NOMO-1 treated with DMSO at 0.1 percent for 48 hours (cell line): Measurements from ENCODE around the gene CDKN1C.

Experiments used
- DNase-seq: peaks from one replicate; lab custom pipeline; 2025; ENCODE audit not compliant: unreplicated experiment; lab: John Stamatoyannopoulos, UW

The CDKN1C gene

DNA sequence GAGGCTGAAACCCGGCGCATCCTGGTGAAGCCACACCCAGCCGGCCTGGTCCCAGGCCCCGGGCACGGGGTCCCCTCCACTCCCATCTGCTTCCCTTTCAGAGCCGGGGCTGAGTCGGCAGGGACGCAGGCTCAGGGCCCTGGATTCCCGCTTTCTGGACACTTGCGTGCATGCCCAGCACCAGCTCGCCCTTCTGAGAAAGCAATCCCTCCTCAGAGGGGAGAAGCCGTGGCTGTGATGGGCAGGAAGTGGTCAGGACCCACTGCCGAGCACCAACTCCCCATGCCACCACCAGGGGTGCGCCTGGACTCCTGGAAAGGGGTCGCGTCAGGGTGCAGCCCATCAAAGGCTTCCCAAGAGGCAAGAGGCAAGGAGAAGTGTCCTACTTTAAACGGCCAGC is 15.1 kb downstream of the CDKN1C start:
- no peak for DNase-seq

DNA sequence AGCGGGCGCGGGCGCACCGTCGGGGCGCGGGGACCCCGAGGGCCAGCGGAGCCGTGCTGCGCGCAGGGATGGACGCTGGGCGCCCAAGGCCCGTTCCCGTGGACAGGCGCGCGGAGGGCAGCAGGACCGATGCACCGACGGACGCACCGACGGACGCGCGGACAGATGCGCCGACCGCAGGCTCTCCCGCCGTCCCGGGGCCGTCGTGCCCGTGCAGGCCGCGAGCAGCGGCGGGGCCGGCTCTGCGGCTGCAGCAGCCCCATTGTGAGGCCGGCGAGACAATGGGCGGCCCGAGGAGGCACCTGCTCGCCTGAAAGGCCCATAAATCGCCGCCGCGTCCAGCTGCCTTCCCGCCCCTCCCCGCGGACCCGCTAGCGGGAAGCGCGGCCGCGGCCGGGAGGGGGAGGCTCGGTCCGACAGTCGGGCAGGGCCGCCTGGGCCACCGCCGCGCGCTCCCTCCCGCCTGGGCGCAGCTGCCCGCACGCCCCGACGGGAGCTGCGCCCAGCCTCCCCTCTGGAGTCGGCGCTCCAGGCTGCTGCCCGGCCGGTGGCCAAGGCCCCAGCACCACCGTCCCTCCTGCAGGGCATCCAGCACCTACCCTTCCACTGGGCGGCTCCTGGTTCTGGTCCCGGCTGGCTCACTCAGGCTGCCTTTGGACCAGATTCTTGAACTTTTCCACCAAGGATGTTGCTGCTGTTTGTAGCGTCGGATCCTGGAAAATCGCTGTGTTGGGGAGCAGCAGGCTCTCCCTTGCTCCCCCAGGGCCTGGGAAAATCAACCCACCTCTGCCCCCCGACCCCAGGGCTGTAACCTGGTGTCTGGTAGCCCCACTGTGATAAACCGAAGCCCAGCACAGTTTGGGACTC is 15.8 kb downstream of the CDKN1C start:
- no peak for DNase-seq

DNA sequence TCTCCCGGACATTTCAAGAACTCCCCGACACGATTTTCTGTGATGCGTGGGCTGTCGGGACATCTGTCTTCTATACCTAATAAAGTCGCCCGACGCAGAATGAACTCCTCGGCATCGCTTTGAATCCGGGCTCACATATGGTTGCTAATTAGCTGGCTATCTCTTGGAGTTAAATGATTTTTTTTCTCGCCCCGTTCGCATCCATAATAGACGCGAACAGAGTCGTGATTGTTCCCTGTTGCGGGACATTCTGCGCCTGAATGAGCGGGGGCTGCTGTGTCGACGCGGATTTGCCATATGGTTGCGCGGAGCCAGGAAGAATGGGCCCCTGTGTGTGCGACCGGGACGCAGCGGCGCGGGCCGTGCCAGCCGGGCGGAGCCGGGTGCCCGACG is 16.4 kb downstream of the CDKN1C start:
- DNase-seq: no peak

DNA sequence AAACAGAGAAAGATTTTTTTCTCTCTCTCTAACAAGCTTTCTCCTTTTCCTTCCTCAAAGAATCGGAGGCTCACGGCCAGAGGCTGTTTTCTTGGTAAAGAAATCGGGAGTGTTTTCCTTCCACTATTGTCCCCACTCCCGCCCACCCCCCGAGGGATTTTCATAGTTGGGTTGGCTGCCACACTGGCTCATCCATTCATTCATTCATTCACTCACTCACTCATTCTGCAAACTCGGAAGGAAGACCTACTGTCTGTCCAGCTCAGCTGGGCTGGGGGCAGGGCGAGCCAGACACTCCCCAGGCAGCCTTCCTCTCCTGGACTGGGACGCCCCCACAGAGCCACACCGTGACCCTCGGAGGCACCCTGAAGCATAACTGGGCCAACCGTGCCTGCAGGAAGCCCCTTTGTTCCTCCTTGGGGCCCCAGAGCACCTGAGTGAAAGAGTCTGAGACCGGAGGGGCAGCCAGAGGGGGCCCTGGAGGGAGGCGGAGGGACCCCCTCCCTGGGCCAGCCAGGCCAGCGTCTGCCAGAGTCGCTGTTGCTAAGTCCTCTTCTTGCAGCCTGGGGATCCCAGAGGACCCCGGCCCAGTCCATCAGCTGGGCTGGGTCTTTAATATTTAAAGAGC is 17.0 kb downstream of the CDKN1C start:
- no peak for DNase-seq

DNA sequence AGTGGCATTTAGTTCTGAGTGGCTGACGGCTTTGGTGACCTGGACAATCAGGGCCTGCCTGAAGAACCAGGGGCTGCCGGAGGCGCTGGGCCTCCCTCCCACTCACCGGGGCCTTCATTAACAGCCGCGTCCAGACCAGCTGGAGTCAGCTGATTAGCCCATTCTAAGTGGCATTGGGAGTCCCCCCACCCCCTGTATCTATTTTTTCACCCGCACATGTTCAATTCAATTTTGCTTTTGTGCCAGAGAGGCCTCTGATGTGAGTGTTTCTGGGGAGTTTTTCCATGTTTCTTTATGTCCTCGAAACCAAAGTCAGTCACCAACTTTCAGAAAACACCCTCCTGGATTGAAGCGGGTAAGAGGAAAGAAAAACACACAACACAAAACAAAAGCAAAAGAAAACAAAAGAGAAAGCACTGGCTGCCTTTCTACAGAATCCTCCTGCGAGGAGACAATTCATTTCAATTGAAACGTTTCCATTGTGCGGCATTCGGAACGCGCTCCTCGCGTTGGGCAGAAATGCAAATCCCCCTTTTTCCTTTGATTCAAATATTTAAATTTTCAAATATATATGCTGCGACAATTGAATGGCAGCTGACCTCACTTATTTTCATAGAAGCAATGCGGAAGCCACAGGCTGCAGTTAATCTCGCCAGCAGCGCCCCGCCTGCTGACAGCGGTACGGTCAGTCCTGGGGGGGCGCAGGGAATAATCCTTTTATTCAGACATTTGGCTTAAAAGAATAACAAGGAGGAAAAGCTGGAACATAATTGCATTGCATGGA is 17.7 kb downstream of the CDKN1C start:
- no peak for DNase-seq

DNA sequence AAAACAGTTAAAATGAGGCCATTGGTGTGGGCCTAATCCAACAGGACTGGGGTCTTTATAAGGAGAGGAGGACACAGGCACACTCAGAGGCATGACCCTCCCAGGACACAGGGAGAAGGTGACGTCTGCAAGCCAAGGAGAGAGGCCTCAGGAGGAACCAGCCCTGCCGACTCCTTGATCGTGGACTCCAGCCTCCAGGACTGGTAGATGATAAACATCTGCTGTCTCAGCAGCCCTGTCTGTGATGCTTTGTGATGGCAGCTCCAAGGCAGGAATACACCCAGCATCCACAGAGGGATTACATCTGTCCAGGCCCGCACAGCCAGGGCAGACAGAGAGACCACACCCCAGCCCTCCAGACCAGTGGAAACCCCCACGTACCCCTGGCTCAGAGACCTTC is 18.4 kb downstream of the CDKN1C start:
- DNase-seq: no peak

DNA sequence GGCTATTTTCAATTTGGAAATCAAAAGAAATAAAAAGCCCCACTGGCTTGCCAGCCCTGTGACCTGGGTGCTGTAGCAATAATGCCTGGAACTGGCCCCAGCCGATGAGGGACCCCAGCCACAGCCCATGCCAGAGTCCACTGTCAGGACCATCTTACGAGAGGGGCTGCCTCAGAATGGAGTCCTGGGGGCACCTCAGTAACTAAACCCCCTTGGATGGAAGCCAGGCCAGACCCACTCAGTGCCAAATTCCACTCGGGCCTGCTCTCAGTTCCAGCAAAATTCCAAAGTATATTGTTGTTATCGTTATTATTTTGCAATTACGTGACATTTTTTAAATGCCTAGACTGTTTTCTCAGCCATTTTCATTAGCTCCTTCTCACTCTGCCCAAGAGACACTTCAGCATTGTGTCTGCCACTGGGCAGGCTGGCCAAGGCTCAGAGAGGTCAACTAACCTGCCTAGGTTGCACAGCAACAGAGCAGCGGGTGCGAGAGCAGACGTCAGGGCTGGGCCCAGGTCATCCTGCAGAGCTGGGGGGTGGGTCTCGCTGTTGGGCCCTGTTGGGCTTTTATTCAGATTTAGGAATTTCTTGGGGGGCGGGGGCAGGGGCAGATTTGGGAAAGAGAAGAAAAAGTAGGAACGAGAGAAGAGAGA is 19.5 kb downstream of the CDKN1C start:
- no peak for DNase-seq

DNA sequence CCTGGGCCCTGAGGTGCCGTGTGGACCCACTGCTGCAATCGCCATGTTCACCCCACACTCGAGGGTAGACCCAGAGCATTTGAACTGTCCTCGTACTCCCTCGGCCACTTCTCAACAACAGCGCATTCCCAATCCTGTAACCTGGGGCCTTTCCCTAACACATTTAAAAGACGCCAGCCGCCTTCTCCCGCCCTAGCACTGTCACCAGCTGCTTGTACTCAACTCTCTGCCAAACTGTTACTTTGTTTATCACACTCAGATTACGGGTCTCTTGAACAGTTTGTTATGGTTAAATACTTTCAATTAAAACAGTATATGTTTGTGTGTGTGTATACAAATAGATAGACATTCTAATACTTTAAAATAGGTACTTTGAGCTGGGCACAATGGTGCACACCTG is 20.7 kb downstream of the CDKN1C start:
- DNase-seq: no peak

DNA sequence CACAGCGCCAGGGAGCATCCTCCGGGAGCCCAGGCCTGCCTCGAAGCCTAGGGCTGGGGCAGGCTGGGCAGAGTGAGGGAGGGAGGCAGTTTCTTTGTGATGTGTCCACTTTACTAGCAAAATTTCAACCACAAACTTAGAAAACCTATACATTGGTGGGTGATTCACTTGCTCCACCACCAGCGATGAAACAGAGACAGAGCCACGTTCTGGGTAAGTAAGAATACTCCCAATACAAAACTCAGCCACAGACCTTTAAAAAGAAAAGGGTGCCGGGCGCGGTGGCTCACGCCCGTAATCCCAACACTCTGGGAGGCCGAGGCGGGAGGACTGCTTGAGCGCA is 22.3 kb downstream of the CDKN1C start:
- DNase-seq: no peak

DNA sequence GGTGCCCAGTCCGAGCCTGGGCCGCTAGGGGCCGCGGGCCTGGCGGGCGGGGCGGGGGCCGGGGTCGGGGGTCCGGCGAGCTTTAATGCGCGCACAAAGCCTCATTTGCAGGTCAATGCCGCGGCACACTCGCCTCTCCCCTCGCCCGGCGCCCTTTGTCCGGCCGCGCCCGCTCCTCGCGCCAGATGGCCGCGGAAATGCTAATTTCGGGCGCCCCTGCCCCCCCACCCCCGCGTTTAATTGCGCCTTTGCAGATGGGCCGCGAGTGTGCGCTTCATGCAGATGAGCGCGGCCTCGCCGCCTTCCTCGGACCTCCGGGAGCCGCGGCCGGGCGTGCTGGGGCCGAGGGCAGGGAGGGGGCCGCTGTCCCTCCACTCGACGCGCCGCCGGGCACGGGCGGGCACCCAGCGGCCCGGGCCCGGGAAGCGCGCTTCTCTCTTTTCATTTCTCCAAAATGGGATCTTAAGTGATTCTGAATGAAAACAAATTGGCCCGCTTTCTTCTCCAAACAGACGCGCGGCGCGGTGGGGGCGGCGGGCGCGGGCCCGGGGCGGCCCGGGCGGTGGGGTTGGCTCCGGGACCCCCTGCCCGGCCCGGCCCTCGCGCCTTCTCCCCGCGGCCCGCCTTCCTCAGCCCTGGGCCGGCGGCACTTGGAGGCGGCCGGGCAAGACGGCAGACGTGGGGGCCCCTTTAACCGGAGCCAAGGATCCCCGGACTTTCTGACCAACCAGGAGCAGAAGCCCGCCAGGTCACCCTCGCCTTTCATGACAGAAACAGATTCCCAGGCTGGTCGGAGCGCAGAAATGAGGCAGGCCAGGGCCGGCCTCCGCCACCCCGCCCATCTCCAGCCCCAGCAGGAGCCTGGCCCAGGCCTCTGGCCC is 22.9 kb downstream of the CDKN1C start:
- DNase-seq: no peak

DNA sequence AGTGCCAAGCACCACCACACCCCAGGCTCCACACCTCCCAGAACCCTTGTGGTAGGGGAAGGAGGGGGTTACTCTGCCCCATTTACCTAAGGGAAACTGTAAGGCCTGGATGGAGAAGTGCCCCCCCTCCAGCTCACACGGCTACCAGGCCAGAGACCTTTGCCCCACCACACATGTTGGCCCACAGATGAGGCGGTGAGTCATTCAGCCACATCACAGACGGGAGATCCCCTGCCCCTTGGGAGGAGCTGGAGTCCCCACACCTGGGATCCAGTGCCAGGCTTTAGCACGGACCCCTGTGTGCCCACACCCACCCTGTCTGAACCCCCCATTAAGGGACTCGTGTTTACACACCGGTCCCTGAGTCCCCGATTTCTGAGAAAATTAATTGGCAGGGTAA is 24.9 kb downstream of the CDKN1C start:
- peak; percentile 47 for DNase-seq

DNA sequence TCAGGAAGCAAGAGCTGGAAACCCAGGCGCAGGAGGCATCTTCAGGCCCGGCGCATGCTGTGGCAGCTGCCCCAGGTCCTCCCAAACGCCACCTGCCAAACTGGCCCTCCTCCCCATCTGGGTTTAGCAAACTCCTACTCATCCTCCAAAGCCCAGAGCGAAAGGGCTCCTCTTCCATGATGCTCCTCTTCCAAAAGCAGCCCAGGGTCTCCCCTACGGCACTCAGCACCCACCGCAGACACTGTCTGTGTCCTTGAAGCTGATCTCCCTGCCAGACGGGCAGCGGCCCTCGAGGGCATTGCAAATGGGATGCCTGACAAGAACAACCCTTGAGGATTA is 25.9 kb downstream of the CDKN1C start:
- no peak for DNase-seq

DNA sequence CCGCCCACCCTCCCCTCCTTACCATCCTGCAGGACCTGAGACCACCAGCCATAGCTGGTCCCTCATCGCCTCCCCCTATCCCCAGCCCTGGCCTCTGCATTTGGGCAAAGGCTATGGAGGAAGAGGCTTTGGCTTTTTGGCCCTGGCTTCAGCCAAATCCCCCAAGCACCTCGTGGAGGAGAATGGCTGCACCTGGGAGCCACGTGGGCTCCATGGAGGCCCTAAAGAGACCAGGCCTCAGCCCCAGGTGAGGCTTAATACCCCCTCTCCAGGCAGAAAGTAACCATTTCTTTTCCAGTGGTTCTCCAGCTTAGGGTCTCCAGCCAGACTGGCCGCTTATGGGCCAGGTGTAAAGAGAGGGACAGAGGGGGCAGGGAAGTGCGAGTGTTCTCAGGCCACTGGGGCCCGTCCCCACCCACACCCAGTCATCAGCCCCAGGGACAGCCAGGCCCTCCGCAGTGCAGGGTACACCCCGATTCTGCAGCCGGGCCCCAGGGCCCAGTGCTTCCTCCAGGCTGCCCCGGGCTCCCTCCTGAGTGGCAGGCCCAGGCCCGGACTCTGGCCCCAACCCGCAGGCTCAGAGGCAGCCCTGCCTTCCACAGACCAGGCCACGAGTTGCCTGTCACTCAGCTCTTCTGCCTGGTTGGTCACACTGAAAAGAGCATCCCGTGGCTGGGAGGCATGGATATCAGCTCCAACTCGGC is 26.4 kb downstream of the CDKN1C start:
- DNase-seq: no peak

DNA sequence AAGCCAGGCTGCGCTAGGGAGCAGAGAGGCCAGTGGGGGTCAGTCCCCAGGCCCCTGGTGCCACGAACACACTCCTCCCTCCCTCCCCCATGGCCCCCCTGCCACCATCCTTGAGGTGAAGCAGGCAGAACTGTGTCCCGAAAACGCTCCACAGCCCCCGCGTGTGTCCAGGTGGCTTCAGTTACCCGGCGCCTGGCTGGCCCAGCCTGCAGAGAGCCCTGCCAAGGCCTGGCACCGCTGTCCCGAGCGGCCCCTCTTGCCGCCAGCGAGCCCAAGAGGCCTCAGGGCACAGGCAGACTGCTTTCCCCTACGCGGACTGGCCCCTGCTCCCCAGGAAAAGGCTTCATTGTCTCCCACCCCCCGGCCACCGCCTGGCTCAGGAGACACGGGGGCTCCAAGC is 27.7 kb downstream of the CDKN1C start:
- DNase-seq: no peak

DNA sequence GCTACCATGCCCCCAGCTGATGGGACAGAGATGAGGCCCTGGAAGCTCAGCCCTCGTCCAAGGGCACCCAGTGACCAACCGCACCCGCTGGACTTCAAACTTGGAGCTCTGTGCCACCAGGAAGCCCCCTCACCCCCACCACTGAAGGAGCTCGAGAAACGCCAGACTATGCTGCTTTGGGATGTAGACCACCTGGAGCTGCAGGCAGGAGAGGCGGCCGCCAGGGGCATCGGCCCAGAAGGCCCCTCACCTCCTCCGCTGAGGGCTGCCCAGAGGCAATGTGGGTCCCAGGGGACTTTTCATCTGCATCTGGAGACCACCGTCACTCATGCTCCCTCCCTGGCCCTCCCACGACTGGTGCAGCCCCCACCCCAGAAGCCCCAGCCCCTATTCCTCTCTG is 28.3 kb downstream of the CDKN1C start:
- DNase-seq: no peak

DNA sequence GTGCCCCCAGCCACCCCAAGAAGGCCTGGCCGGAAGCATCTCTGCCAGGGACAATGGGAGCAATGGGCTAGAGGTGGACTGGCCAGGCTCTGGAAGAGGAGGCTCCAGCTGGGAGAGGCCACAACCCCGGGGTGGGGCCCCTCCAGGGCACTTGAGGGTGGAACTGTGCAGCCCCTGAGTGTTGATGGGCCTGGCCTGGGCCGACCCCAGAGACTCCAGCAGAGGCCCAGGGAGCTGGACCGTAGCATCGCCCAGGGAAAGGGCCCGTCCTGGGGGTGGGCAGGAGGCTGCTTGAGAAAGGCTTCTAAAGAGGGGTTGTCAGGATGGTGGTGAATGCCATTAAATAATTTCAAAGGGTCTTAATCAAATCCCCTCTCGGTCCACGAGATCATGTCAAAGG is 30.4 kb downstream of the CDKN1C start:
- no peak for DNase-seq

DNA sequence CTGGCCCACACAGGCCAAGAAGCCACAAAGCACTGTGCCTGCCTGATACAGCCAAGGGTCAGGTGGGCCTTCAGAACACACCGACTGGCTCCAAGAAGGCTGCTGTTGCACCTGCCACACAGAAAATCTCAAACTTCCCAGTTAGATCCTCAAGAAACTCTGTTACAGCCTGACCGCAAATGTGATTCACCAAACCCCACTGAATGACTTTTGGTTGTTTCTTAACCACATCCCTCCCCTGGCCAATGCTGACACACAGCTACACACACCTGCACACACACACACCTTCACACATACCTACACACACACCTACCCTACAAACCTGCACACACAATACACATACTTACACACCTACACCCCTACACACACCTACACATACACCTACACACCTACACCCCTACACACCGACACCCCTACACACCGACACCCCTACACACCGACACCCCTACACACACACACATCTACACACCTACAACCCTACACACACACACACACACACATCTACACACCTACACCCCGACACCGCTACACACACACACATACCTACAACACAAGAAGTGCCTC is 31.5 kb downstream of the CDKN1C start:
- no peak for DNase-seq

DNA sequence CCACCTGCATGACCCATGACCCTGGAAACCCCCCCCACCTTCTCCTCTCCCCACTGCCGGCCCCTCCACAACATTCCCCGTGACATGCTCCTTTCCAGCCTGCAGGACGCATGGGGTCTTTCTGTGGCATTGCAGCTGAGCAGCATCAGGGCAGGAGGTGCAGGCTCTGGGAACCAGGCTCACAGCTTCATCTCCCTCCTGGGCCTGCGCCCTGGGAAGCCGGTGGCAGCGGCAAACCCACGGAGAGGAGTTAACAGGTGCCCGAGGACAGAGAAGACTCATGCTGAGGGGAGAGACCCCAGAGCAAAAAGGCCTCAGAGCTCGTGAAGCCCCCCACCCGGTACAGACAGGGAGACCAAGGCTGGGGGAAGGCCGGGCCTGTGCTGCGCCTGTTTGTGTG is 32.2 kb downstream of the CDKN1C start:
- DNase-seq: no peak

DNA sequence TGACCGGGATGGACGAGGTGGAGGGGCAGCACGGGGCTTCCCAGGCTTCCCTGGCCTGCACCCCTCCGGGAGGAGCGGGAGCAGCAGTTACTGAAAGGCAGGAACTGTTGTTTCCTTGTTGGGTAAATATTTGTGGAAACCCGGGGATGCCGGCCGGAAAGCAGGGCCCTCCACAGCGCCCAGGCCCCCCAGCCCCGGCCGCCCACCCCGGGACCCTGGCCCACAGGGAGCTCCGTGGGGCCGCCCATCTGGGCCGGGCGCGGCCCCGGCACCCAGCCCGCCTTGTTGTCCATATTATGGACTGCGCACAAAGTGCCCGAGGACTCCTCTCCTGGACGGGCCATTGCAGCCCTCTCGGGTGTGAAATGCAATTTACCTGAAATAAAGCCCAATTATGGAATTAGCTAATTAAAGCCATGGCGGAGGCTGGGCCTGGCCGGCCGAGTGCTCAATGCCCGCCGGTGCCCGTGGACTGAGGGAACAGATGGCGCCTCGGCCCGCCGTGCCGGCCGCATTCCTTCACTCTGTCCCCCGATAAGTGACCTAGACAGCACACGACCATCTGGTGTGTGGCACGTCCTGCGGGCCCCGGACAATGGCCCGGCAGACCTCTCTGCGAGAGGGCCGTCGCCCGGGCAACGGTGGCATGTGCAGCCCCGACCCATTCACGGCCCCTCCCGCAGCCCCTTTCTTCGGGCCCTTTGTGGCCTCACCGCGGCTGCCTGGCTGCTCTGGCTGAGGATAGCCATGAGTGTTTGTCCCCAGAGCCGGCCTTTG is 35.4 kb downstream of the CDKN1C start:
- no peak for DNase-seq
